GM21619 (cell line): ENCODE data around the gene AFF3.

Source experiments
- ATAC-seq: cut with Tn5 transposase; IDR thresholded peaks from one replicate; pipeline ENCODE4 v1.9.1; 2021; ENCODE audit not compliant: unreplicated experiment

Gene AFF3

GRCh38 chr2:100151310-100151709 lies 8.9 kb upstream of the AFF3 start:
- no peak for ATAC-seq

- no peak for ATAC-seq
These were observed 6.5 kb upstream of the AFF3 start for GRCh38 chr2:100148883-100149282.

DNA sequence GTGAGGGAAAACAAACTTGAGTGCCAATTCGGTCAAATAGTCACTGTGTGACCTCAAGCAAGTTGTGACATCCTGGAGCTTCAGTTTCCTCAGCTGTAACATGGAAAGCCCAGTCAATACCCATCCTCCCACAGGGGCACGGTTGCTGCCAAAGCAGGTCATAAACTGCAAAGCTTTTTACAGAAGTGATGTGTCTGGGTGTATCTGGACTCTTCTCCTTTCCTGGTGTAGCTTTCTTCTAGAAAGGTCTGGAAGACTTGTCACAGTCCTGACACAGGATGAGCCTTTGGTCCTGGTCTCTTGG lies 4.2 kb upstream of the AFF3 start:
- no peak for ATAC-seq

- ATAC-seq, result no peak
These were observed 3.7 kb upstream of the AFF3 start for GRCh38 chr2:100145893-100146656.

GRCh38 chr2:100143286-100143685 lies 896 bp upstream of the AFF3 start:
- no peak for ATAC-seq

- ATAC-seq, result no peak
These were observed 484 bp downstream of the AFF3 start for GRCh38 chr2:100141906-100142305.

DNA sequence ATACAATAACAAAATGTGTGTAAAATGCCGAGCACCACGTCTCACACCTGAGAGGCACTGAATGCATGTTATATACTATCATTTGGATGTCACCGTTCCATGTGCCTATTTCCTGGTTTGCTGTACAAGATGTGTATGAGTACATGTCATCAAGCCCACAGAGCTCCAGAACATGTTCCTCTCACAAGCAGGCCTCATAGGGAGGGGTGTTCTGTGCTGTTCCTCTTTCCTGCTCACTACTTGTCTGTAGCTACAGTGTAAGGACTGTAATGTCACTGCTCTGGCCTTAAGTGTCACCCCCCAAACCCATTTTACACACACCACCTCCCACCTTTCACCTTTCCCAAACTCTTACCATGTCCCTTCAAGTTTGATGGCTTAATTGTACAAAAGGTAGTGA lies 1.8 kb downstream of the AFF3 start:
- no peak for ATAC-seq

- no peak for ATAC-seq
These were observed 4.4 kb downstream of the AFF3 start for GRCh38 chr2:100137866-100138570.

- ATAC-seq, result no peak
These were observed 5.1 kb downstream of the AFF3 start for GRCh38 chr2:100137318-100137717.

- ATAC-seq, result no peak
These were observed 6.1 kb downstream of the AFF3 start for GRCh38 chr2:100136310-100136709.

DNA sequence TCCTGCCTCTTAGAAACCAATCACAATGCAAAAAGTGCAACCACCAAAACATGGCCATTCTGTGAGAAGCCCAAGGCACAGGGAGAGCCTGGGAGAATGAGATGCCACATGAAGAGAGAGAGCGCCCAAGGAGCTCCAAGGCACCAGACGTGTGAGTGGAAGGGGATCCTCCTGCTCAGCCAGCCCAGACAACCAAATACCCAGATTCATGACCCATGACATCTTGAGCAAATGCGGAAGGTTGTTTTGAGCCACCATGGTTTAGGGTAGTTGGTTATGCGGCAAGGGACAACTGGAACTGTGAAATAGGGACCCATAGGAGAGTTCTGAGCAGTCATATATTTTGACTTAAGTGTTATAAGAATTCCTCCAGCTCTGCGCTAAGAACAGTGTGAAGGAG lies 7.0 kb downstream of the AFF3 start:
- no peak for ATAC-seq

DNA sequence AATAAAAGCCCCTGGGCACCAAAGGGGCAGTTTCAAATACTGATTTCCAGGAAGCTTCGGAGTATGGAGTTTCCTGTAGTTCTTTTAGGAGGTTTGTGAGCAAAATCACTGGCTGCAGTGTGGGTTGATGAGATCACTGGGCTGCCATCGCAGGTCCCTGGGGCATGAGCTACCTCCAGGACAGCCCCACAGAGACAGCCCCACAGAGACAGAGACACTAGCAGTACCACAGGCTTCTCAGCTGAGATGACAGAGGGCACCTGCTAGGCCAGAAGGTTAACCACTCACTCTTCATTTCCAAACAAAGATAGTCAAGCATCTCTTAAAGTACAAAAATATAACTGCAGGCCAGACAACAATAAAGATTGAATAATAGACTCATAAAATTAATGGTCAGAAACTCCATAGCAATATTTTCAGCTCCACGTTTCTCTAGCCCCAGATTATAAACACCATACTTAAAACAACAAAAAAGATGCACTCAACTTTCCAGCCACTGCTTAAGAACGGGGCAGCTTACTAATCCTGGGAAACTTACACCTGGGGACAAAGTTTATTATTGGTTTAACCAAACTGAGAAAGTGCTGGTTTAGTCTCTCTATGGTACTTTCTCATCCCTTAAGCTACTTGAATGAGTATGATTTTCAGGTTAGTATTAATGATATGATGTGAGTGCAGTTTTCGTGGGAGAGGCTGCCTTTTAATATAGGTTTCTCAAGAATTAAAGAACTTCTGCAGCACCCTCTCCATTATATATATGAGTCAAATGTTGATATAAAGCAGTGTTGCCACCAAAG lies 11.6 kb downstream of the AFF3 start:
- ATAC-seq, result no peak

DNA sequence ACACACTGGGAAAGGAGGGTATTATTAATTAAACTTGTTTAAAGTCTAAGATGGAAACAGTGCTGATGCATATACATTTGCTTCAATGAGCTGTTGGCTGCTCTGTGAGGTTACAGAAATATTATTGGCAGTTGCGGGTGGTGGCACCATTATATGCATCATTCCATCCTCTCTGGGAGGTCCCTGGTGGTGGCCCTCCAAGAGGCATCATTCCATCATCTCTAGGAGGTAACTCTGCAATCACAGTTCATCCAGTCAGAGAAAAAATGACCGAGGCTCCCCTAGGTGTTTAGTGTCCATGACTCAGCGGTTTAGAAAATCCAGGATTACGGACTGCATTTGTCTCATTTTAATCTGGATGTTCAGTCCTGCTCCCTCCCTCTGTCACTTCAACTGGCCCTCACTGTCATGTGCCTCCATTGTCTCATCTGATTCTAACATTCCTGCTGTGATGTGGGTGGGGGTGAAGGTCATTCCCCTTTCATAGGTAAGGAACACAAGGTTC lies 15.4 kb downstream of the AFF3 start:
- ATAC-seq, result no peak

GRCh38 chr2:100126201-100126600 lies 16.2 kb downstream of the AFF3 start:
- ATAC-seq, result no peak

- ATAC-seq, result no peak
These were observed 16.8 kb downstream of the AFF3 start for GRCh38 chr2:100125626-100126025.

- ATAC-seq, result no peak
These were observed 17.6 kb downstream of the AFF3 start for GRCh38 chr2:100124761-100125160.

- ATAC-seq, result no peak
These were observed 21.2 kb downstream of the AFF3 start for GRCh38 chr2:100121124-100121718.

DNA sequence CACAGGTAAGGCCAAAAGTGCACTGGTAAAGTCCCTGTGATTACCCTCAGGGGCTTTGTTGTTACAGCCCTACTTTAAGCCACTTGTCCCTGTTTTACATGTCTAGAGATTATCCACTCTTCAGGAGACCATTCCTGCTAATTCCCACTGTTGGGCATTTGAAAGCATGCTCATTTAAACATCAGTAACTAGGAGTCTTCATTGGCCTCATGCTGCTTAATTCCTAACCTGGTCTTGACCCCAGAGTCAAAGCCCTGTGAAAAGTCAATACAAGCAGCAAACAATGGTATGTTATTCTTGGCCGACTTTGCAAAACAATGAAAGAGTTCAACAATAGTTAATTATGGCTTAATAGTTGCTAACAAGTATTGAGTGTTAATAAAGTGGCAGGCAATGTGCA lies 23.2 kb downstream of the AFF3 start:
- ATAC-seq, result no peak

DNA sequence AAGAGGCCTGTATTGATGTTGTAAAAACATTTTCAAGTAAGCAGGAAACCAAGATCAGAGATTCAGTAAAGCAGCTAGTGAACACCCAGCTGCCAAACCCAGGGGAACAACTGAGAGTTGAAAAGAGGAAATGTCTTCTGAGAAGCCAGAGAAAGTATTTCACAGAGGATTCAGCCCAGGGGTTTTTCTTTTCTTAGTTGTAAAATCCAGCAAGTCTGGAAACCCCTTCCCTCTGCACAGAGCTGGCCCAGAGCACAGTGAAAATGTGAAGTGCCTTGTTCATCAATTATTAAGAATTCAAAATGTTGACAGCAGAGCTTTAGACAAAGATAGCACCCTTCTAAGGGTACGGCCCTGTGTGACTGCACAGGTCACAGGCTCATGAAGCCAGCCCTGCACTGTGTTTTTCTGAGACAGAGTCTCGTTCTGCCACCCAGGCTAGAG lies 28.4 kb downstream of the AFF3 start:
- ATAC-seq, result no peak

DNA sequence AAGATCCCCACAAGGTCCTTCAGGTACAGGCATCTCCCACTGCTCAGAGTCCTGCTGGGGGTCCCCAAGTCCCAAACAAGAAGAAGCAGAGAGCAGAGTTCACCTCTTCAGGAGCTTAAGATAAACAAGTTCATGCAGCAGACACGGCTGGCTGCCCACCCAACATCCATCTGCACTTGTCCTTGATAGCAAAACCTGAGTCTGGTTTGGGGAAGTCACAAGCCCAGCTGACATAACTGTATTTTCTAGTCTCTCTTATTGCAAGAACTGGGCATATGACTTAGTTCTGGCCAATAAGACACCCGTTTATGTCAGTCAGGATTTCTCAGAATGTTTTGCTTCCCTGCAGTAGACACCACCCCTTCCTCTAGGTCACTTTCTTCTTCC lies 31.8 kb downstream of the AFF3 start:
- ATAC-seq, result no peak

GRCh38 chr2:100109986-100110613 lies 32.3 kb downstream of the AFF3 start:
- ATAC-seq, result no peak
